PFSK-1 (cell line): ENCODE data around the gene GALNT4.

Source experiments
- FOXP2 ChIP-seq: optimal IDR thresholded peaks from 2 replicates; pipeline ENCODE3; 2011; ENCODE audit warnings: borderline replicate concordance, control low read depth, inconsistent platforms; ENCODE audit not compliant: insufficient read depth; ENCODE audit errors: extremely low read length, extremely low read depth
- POLR2AphosphoS5 ChIP-seq: IDR thresholded peaks from 2 replicates; pipeline ENCODE4 v1.6.1; 2012; ENCODE audit warnings: low read depth, mild to moderate bottlenecking, control low read depth, low read length, moderate library complexity
- REST ChIP-seq, 2 experiments: IDR thresholded peaks; 2 replicates each; pipeline versions ENCODE4 v1.6.1 to v1.8.0; 2011 to 2012; ENCODE audit warnings: low read depth in 2 of 2, low read length in 2 of 2, control low read depth in 1 of 2, inconsistent platforms in 1 of 2, mild to moderate bottlenecking in 1 of 2, moderate library complexity in 1 of 2; ENCODE audit not compliant: insufficient read depth in 1 of 2
- SIN3A ChIP-seq: IDR thresholded peaks from 2 replicates; pipeline ENCODE4 v1.6.1; 2012; ENCODE audit warnings: mild to moderate bottlenecking, low read length, moderate library complexity, borderline replicate concordance; ENCODE audit not compliant: insufficient read depth
- TAF1 ChIP-seq: IDR thresholded peaks from 2 replicates; pipeline ENCODE4 v1.6.1; 2012; ENCODE audit warnings: low read length, control low read depth, borderline replicate concordance; ENCODE audit not compliant: insufficient read depth

Gene GALNT4

GRCh38 chr12:89566615-89567014, 42.0 kb upstream of the GALNT4 start:
- no peak for TF ChIP-seq FOXP2
- TF ChIP-seq REST (IDR thresholded peaks at IDR 0.05; ENCODE audit: insufficient read depth in 1 of 2, low read depth in 2 of 2, low read length in 2 of 2) = no peak
- TF ChIP-seq POLR2AphosphoS5 = no peak
- TF ChIP-seq TAF1 = no peak
- no peak for TF ChIP-seq SIN3A

- TF ChIP-seq REST (IDR thresholded peaks at IDR 0.05; ENCODE audit: insufficient read depth in 1 of 2, low read depth in 2 of 2, low read length in 2 of 2) (no peak), FOXP2 (no peak), TAF1 (no peak), POLR2AphosphoS5 (no peak), SIN3A (no peak)
These were observed 40.4 kb upstream of the GALNT4 start for GRCh38 chr12:89565002-89565401.

GRCh38 chr12:89559753-89560152, 35.2 kb upstream of the GALNT4 start:
- TF ChIP-seq POLR2AphosphoS5 = no peak
- TF ChIP-seq FOXP2 = no peak
- no peak for TF ChIP-seq SIN3A
- TF ChIP-seq TAF1 = no peak
- no peak for TF ChIP-seq REST (IDR thresholded peaks at IDR 0.05; ENCODE audit: insufficient read depth in 1 of 2, low read depth in 2 of 2, low read length in 2 of 2)

GRCh38 chr12:89556976-89557375, 32.4 kb upstream of the GALNT4 start:
- no peak for TF ChIP-seq POLR2AphosphoS5
- TF ChIP-seq SIN3A = no peak
- no peak for TF ChIP-seq REST (IDR thresholded peaks at IDR 0.05; ENCODE audit: insufficient read depth in 1 of 2, low read depth in 2 of 2, low read length in 2 of 2)
- TF ChIP-seq FOXP2 = no peak
- TF ChIP-seq TAF1 = no peak

- TF ChIP-seq TAF1 (no peak), FOXP2 (no peak), REST (IDR thresholded peaks at IDR 0.05; ENCODE audit: insufficient read depth in 1 of 2, low read depth in 2 of 2, low read length in 2 of 2) (no peak), SIN3A (no peak), POLR2AphosphoS5 (no peak)
These were observed 27.8 kb upstream of the GALNT4 start for GRCh38 chr12:89552376-89552775.
